Measurements from ENCODE around the gene FGGY. TPM values are rescaled to one million over a fixed set of nuclear protein-coding genes. Genes with fewer than 3 reads are reported as not detected.

Gene FGGY
- total RNA-seq, 1 donor = 24.6 TPM

GRCh38 chr1:59332983-59333382, 36.1 kb downstream of the FGGY start:
- no peaks in the 10 kb centered on the region for H4K20me1 ChIP-seq (ENCODE audit: insufficient read depth, low read length)
- H3K79me2 ChIP-seq (ENCODE audit: insufficient read depth, low read length) = no peaks in the 10 kb centered on the region
- no peak overlapping the region for H3K4me2 ChIP-seq (ENCODE audit: insufficient read depth, low read length)
- H2AFZ ChIP-seq (ENCODE audit: low read length) = no peak overlapping the region
- TF ChIP-seq, protein P1, sequence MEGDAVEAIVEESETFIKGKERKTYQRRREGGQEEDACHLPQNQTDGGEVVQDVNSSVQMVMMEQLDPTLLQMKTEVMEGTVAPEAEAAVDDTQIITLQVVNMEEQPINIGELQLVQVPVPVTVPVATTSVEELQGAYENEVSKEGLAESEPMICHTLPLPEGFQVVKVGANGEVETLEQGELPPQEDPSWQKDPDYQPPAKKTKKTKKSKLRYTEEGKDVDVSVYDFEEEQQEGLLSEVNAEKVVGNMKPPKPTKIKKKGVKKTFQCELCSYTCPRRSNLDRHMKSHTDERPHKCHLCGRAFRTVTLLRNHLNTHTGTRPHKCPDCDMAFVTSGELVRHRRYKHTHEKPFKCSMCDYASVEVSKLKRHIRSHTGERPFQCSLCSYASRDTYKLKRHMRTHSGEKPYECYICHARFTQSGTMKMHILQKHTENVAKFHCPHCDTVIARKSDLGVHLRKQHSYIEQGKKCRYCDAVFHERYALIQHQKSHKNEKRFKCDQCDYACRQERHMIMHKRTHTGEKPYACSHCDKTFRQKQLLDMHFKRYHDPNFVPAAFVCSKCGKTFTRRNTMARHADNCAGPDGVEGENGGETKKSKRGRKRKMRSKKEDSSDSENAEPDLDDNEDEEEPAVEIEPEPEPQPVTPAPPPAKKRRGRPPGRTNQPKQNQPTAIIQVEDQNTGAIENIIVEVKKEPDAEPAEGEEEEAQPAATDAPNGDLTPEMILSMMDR (IDR thresholded peaks at IDR 0.05; ENCODE audit: extremely low read depth, low read depth, low read length) = no peak
- no peaks in the 10 kb centered on the region for H3K27me3 ChIP-seq (ENCODE audit: insufficient read depth, low read length)
- H3K4me3 ChIP-seq (ENCODE audit: insufficient read depth, low read length) = no peak overlapping the region
- H3K4me1 ChIP-seq (ENCODE audit: insufficient read depth, low read length) = peaks cover 12% of the 10 kb centered on the region
- no peaks in the 10 kb centered on the region for H3K9me3 ChIP-seq (ENCODE audit: low read depth, low read length)
- no peak for DNase-seq (ENCODE audit: insufficient read length, low spot score, missing footprints)
- no peak overlapping the region for H3K27ac ChIP-seq (ENCODE audit: low read depth, low read length)
- no peaks in the 10 kb centered on the region for H3K36me3 ChIP-seq (ENCODE audit: insufficient read depth, low read length)

- H3K4me2 ChIP-seq (ENCODE audit: insufficient read depth, low read length) = no peak overlapping the region
- H3K79me2 ChIP-seq (ENCODE audit: insufficient read depth, low read length) = no peaks in the 10 kb centered on the region
- H3K9me3 ChIP-seq (ENCODE audit: low read depth, low read length) = no peaks in the 10 kb centered on the region
- no peak overlapping the region for H2AFZ ChIP-seq (ENCODE audit: low read length)
- H4K20me1 ChIP-seq (ENCODE audit: insufficient read depth, low read length) = no peaks in the 10 kb centered on the region
- no peaks in the 10 kb centered on the region for H3K27me3 ChIP-seq (ENCODE audit: insufficient read depth, low read length)
- TF ChIP-seq, protein P1 (IDR thresholded peaks at IDR 0.05; ENCODE audit: extremely low read depth, low read depth, low read length) = no peak
- H3K4me1 ChIP-seq (ENCODE audit: insufficient read depth, low read length) = peaks cover 12% of the 10 kb centered on the region
- H3K27ac ChIP-seq (ENCODE audit: low read depth, low read length) = no peak overlapping the region
- H3K4me3 ChIP-seq (ENCODE audit: insufficient read depth, low read length) = no peak overlapping the region
- no peaks in the 10 kb centered on the region for H3K36me3 ChIP-seq (ENCODE audit: insufficient read depth, low read length)
- DNase-seq (ENCODE audit: insufficient read length, low spot score, missing footprints) = peak; percentile 15
Measured at GRCh38 chr1:59333626-59334277, 36.9 kb downstream of the FGGY start.

- H3K36me3 ChIP-seq (ENCODE audit: insufficient read depth, low read length) = no peaks in the 10 kb centered on the region
- no peaks in the 10 kb centered on the region for H4K20me1 ChIP-seq (ENCODE audit: insufficient read depth, low read length)
- no peak overlapping the region for H3K4me3 ChIP-seq (ENCODE audit: insufficient read depth, low read length)
- no peak overlapping the region for H3K4me2 ChIP-seq (ENCODE audit: insufficient read depth, low read length)
- no peak for DNase-seq (ENCODE audit: insufficient read length, low spot score, missing footprints)
- no peaks in the 10 kb centered on the region for H3K27me3 ChIP-seq (ENCODE audit: insufficient read depth, low read length)
- H3K4me1 ChIP-seq (ENCODE audit: insufficient read depth, low read length) = peaks cover under 1% of the 10 kb centered on the region
- TF ChIP-seq, protein P1 (IDR thresholded peaks at IDR 0.05; ENCODE audit: extremely low read depth, low read depth, low read length) = no peak
- no peaks in the 10 kb centered on the region for H3K9me3 ChIP-seq (ENCODE audit: low read depth, low read length)
- H3K27ac ChIP-seq (ENCODE audit: low read depth, low read length) = no peak overlapping the region
- no peak overlapping the region for H2AFZ ChIP-seq (ENCODE audit: low read length)
- no peaks in the 10 kb centered on the region for H3K79me2 ChIP-seq (ENCODE audit: insufficient read depth, low read length)
Measured at GRCh38 chr1:59340411-59341307, 43.8 kb downstream of the FGGY start.

All from osteoblast (primary cell).